BE2C (cell line): Measurements from ENCODE around the gene RAPGEF1.

Experiments used
- DNase-seq: peaks from one replicate; pipeline ENCODE4 v3.0.0-alpha.2; 2020
- H3K27me3 ChIP-seq: fragments of 250-450 bp; sonication (Bioruptor Pico); 2 replicates; pipeline ENCODE4 v1.5.1; 2020; ENCODE audit warnings: mild to moderate bottlenecking
- H3K36me3 ChIP-seq: fragments of 250-450 bp; sonication (Bioruptor Pico); 2 replicates; pipeline ENCODE4 v1.5.1; 2020; ENCODE audit warnings: mild to moderate bottlenecking
- H3K4me1 ChIP-seq: fragments of 250-450 bp; sonication (Bioruptor Pico); 2 replicates; pipeline ENCODE4 v1.5.1; 2020
- H3K4me3 ChIP-seq: 2 replicates; pipeline ENCODE4 v1.5.1; 2011; ENCODE audit warnings: low read depth, low read length
- H3K9me3 ChIP-seq: fragments of 250-450 bp; sonication (Bioruptor Pico); 2 replicates; pipeline ENCODE4 v1.5.1; 2020
- CTCF ChIP-seq: IDR thresholded peaks from 2 replicates; pipeline ENCODE4 v1.5.1; 2012; ENCODE audit warnings: mild to moderate bottlenecking, low read depth, low read length

The RAPGEF1 gene

GRCh38 chr9:131624636-131625507 is 115.0 kb downstream of the RAPGEF1 start:
- Histone ChIP-seq H3K9me3 (no peaks in the 10 kb centered on the region), H3K4me3 (no peak overlapping the region), H3K27me3 (no peaks in the 10 kb centered on the region), H3K36me3 (no peaks in the 10 kb centered on the region; the same call in 1 of the 2 replicates), H3K4me1 (peaks cover 14% of the 10 kb centered on the region)
- DNase-seq = no peak
- no peak for TF ChIP-seq CTCF

GRCh38 chr9:131623655-131624330 is 116.1 kb downstream of the RAPGEF1 start:
- Histone ChIP-seq H3K9me3 (no peaks in the 10 kb centered on the region), H3K4me3 (no peak overlapping the region), H3K27me3 (no peaks in the 10 kb centered on the region), H3K36me3 (peaks cover 11% of the 10 kb centered on the region), H3K4me1 (peaks cover 14% of the 10 kb centered on the region)
- no peak for DNase-seq
- no peak for TF ChIP-seq CTCF

GRCh38 chr9:131622523-131622922 is 117.4 kb downstream of the RAPGEF1 start:
- DNase-seq = no peak
- no peaks in the 10 kb centered on the region for H3K27me3 ChIP-seq
- H3K9me3 ChIP-seq = no peaks in the 10 kb centered on the region
- H3K36me3 ChIP-seq = peaks cover 15% of the 10 kb centered on the region
- TF ChIP-seq CTCF = no peak
- no peak overlapping the region for H3K4me3 ChIP-seq
- peaks cover 13% of the 10 kb centered on the region for H3K4me1 ChIP-seq

GRCh38 chr9:131621551-131622358 is 118.1 kb downstream of the RAPGEF1 start:
- TF ChIP-seq CTCF = no peak
- Histone ChIP-seq H3K4me3 (no peak overlapping the region), H3K4me1 (peaks cover 13% of the 10 kb centered on the region), H3K27me3 (no peaks in the 10 kb centered on the region), H3K9me3 (no peaks in the 10 kb centered on the region), H3K36me3 (peaks cover 15% of the 10 kb centered on the region)
- DNase-seq = no peak

GRCh38 chr9:131620764-131621520 is 118.9 kb downstream of the RAPGEF1 start:
- H3K9me3 ChIP-seq = no peaks in the 10 kb centered on the region
- H3K36me3 ChIP-seq = peaks cover 15% of the 10 kb centered on the region
- H3K4me1 ChIP-seq = peaks cover 10% of the 10 kb centered on the region
- DNase-seq = no peak
- H3K4me3 ChIP-seq = no peak overlapping the region
- no peaks in the 10 kb centered on the region for H3K27me3 ChIP-seq
- no peak for TF ChIP-seq CTCF
